LNCaP clone FGC (cell line): ENCODE results near the gene UTP20.

Experiments used
- DNase-seq: peaks from one replicate; pipeline ENCODE4 v3.0.0-alpha.2; 2011; ENCODE audit warnings: low read depth
- H3K4me3 ChIP-seq: 2 replicates; pipeline ENCODE4 v1.5.1; 2011; ENCODE audit warnings: mild to moderate bottlenecking, low read depth, low read length, control low read depth
- CTCF ChIP-seq: IDR thresholded peaks from 2 replicates; pipeline ENCODE4 v1.5.1; 2012; ENCODE audit warnings: mild to moderate bottlenecking; ENCODE audit not compliant: control insufficient read depth, insufficient read depth; ENCODE audit errors: extremely low read depth

The UTP20 gene

GRCh38 chr12:101243616-101244015 is 36.3 kb upstream of the UTP20 start:
- no peak for TF ChIP-seq CTCF
- DNase-seq: no peak
- H3K4me3 ChIP-seq: no peak overlapping the region

DNA sequence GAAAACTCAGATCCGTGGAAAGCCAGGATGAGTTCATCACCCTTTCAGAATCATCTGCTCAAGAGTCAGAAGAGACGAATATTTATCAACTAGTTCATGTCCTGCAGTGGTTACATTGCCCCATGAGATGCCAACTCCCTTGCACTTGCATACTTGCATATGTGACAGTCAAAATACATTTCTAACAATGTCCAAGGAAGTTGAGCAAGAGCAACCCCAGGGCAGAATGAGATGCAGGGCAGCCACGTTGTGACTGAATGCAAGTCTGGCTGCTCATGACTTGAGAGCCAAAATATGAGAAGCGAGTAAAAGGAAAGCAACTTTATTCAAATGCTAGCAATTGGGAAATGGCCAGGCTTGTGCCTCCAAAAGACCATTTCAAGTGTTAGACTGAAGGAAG is 23.6 kb upstream of the UTP20 start:
- TF ChIP-seq CTCF: no peak
- no peak overlapping the region for H3K4me3 ChIP-seq
- DNase-seq: no peak

DNA sequence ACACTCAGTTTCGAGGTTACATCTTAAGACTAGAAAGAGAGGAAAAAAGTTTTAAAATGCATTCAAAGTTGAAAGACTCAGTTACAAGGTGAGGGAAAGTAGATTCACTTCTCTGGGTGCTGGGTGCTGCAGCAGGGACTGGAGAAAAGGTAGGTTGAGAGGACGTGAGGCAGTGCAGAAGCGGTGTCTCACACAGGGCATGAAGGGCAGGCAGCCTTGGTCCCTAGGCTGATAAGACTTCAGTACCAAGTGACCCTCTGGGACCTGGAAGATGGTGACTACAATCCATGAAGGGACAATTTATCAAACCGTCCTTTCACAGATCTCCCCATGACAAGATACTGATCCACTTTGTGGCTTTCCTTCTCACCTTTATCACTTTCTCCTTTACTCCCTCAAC is 22.5 kb upstream of the UTP20 start:
- no peak for DNase-seq
- no peak overlapping the region for H3K4me3 ChIP-seq
- no peak for TF ChIP-seq CTCF

DNA sequence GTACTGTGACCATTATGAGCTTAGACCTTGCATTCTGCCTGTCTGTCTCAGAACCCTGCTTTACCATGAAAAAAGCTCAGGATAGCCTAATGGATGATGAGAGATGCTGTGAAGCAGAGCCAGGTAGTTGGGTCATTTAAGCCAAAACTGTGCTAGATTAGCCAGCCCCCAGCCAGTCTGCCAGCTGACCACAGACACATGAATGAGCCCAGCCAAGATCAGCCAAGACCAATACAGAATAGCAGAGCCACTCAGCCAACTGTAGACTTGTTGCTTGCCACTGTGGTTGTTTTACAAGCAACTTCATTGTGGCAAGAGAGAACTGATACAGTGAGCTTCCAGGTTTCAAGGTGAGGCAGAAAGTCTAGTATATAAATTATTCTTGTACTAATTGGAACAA is 12.8 kb upstream of the UTP20 start:
- no peak for DNase-seq
- TF ChIP-seq CTCF: no peak
- H3K4me3 ChIP-seq: no peak overlapping the region

- H3K4me3 ChIP-seq: no peak overlapping the region
- no peak for TF ChIP-seq CTCF
- DNase-seq: no peak
These were observed 3.5 kb upstream of the UTP20 start for GRCh38 chr12:101276433-101276832.

DNA sequence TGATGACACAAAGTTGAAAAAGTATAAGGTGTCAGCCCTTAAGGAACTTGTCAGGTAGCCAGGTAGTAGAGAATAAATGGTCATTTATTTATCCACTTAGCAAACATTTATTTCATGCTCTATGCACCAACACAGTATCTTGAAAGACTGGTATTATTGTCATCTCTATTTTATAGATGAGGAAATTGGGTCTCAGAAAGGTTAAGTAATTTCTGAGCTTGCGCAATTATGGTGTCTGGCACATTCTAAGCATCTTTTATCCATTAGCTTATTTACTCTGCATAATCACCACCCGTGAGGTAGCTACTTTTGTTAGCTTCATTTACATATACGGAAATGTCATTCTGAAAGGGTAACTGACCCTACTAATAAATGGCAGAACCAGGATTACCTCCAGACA is 2.5 kb upstream of the UTP20 start:
- peak; percentile 45 for DNase-seq
- no peak overlapping the region for H3K4me3 ChIP-seq
- no peak for TF ChIP-seq CTCF

DNA sequence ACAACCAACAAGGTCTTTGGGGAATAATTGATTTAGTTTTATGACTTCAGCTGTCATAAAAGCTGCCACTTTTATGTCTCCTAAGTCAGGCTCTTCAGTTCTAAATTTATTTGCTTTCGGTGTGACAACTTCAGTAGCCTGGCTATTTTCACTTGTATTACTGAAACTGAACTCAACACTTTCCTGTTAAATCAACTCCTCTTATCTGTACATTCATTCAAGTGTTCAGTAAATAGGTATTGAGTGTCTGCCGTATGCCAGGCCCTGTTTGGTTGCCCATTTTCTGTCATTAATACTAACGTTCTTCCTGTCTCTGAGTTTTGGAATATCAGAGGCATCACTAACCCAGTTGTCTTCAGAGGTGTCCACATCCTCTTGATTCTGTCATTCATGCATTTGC is 7.5 kb downstream of the UTP20 start:
- no peak overlapping the region for H3K4me3 ChIP-seq
- TF ChIP-seq CTCF: no peak
- DNase-seq: no peak
